Stimulated activated CD4-positive, alpha-beta T cell treated with anti-CD3 and anti-CD28 coated beads, Interleukin-4, amount 100 ng/mL, for 48 hours (primary cell): ENCODE measurements around the gene DDC.

Experiments
- DNase-seq, 2 donors: peaks; one replicate each; pipeline ENCODE4 v3.0.0-alpha.2; 2020; ENCODE audit warnings: low read depth in 2 of 2

The DDC gene

DNA sequence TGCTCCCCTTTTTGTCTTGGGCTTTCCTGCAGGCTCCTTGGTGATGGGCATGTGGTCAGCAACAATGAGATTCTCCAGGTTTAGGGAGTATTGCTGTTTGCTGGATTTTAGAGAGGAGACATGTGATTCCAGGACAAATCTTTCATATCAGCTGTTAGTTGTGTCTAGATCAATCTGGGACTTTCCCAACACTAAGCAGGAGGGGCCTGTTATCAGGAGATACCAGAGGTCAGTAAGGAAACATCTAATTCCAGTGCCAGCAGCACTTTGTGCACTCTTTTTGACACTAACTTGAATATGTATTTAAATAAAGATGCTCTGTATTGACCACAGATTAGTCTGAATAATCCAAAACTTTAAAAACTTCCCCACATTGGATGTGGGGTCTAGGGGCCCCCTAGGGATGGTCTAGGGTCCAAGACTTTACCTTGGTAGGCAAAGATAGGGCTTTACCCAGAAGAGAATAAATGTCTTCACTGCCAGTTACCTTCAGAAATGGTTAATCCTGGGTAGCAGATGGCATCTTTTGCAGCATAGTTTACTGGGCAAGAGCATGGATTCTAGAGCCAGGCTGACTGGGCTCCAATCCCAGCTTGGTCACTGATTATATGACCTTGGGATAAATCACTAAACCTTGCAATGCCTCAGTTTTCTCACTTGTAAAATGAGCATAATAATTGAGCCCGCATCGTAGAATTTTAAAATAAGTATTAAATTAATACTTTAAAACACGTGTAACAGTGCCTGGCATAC is 108.7 kb downstream of the DDC start:
- no peak for DNase-seq

GRCh38 chr7:50455658-50456057 is 109.5 kb downstream of the DDC start:
- no peak for DNase-seq

GRCh38 chr7:50454968-50455367 is 110.2 kb downstream of the DDC start:
- DNase-seq: no peak

GRCh38 chr7:50450590-50451032 is 114.6 kb downstream of the DDC start:
- DNase-seq: peak in 1 of 2 donors; percentile 20

DNA sequence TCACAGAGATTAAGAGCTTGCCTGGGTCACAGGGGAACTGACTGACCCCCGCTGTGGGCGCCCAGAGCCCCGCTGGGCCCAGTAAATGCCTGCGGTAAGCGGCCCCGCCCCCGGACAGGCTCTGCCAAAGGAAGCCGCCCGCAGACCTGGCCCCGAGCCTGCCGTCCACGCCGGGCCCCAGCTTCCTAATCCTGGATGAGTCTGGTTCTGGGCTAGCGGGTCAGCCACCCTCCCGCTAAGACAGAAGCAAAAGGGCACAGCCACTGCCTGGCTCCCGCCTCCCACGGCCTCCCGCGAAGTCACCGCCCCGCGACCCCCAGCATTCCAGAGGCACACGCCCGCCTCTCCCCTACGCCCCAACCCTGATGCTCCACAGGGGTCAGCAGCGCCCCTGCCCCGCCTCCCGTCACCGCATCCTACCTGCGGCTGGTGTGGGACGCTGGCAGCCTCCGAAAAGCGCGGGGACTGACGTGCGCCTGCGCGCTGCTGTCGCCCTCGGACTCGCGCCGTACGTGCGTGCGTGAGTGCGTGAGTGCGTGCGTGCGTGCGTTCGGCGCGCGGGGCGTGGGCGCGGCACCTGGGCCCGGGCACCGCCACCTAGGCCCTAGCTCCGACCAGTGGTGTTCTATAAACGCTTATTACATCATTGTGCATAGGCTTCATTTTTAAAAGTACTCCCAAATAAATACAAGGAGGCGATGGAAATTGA is 115.2 kb downstream of the DDC start, which contains the start of gene FIGNL1:
Gene FIGNL1, minus strand, starts transcription at position 470 of the 709 bp plus-strand sequence. CDS start 3,063 bp downstream, outside the sequence.
- peak; percentile 78 to 81 for DNase-seq

DNA sequence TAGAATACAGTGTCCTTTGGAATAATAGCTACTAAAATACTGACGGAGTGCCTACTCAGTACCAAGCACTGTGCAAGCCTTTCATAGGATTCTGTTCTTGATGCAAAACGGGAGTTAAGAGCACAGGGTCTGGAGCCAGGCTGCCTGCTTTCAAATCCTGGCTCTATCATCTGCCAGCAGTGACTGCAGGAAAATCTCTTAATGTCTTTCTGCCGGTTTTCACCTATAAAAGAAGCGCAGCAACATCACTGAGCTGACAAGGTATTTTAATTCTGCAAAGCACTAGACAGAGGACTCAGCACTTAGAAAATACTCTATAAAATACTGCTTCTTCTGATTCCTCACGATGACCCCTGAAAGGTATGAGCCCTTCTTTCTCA is 115.7 kb downstream of the DDC start:
- no peak for DNase-seq

- DNase-seq: no peak
Measured at GRCh38 chr7:50448823-50449222, 116.4 kb downstream of the DDC start.

DNA sequence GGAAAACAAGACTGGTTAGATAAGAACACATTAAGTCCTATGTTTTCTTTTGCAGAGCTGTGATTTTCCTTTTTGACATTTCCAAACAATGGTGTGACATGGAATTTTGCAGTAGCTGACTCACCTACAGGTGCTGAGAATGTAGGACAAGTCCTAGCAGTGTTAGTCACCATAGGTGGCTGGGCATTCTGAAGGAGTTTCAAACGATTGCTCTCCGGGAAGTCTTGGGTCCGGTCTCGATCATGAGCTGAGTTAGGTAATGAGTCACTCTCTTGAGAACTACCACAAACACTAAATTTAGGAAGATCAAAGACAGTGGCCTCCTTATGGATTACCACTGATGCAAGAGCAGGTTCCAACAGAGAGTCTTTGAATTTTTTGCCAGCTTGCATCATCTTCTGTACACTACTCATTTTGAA is 118.7 kb downstream of the DDC start:
- no peak for DNase-seq

- no peak for DNase-seq
Measured at GRCh38 chr7:50436133-50436806, 128.9 kb downstream of the DDC start.

DNA sequence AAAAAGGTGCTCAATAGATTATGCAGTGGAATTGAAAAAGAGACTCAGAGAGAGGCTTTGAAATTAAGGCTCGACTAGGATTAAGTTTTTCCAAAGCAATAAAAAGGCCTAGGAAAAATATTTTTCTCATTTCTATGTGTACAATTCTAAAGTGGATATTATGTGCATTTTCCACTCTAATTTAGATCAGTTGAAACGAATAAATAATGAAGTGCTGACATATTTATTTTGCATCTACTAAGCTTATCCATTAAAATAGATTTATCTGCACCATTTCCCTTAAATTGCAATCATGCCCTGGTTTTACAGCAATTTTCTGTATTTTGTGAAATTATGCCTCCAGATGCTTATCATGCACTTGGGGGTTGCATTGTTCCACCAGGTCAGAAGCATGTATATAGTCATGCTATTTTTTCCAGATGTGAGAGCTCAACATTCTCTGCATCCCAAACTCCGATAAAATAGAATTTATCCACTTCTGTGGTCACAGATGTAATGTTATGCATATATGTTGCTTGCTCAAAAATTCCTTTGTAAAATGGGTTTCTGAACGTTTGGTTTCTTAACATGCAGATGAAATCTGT is 133.4 kb downstream of the DDC start:
- no peak for DNase-seq

DNA sequence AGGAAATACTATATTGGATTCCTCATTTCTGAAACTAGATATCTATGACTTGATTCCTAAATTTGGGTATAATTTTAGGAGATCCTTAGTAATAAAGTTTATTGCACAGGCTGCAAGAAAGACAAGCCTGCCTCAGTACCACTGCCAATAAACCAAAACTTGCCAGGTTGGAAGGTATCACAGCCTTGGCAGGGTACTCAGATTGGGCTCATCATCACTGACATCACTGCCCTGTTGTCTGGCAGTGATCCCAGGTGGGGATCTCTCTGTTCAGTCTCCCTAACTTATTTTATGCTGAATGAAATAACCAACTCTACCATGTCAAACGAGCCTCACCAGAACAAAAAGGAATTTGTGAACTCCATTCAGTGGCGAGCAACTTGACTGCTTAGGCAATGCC is 133.9 kb downstream of the DDC start:
- DNase-seq: no peak

GRCh38 chr7:50428911-50429310 is 136.3 kb downstream of the DDC start:
- DNase-seq: no peak

DNA sequence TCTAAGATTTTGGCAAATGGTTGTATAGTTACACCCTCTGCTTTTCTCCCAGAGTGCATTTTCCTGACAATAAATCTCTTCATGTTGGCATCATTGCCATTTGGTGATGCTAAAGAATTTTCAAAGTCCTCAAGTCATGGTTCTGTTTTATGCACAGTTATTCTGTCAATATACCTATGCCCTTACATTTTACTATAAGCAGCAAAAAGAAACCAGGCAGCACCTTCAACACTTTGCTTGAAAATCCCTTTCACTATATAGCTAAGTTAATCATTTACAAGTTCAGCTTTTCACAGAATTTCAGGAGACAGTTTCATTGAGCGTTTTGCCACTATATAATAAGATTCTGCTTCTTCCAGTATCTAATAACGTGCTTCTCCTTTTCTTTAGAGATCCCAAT is 137.7 kb downstream of the DDC start:
- no peak for DNase-seq

DNA sequence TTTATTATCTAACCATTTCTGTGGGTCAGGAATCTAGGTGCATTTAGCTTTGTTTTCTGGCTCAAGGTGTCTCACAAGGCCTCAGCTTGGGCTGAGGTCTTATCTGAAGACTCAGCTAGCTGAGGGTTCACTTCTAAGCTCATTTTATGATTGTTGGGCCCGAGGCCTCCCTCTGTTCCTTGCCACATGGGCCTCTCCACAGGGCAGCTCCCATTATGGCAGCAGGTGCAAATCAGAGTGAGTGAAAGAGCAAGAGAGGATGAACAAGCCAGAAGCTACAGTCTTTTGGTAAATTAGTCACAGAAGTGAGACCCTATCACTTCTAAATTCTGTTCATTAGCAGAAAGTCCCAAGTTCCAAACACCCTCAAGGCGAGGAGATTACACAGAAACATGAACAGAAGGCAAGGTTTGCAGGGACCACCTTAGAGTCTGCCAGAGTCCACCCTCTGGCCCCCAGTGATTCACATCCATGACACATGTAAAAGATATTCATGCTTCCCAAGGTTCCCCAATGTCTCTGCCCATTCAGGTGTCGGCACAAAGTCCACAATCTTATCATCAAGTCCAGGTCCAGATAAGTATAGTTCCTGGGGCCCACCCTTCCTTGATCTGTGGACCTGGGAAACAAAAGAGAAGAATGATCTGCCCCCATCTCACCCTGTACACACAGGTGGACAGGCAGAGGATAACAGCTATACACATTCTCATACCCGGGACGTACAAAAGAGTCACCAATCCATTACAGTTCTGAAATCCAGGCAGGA is 138.7 kb downstream of the DDC start:
- no peak for DNase-seq

DNA sequence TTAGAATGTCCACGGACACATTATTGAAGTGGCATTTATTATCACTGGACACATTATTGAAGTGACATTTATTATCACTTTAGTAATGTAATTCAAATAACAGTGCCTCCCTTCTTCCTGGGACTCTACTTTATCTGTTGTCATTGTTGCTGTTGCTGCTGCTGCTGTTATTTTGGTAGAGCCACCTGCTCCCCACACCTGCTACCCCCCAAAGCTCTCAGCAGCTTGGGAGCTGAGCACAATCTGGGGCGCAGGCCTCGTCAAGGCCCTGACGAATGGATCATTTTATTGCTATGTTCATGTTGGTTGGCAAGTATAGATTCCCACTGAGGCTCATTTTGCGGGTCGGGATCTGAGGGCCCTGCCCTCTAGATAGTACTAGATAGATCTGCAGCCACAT is 139.9 kb downstream of the DDC start:
- DNase-seq: no peak

- DNase-seq: no peak
Measured at GRCh38 chr7:50423860-50424259, 141.3 kb downstream of the DDC start.

DNA sequence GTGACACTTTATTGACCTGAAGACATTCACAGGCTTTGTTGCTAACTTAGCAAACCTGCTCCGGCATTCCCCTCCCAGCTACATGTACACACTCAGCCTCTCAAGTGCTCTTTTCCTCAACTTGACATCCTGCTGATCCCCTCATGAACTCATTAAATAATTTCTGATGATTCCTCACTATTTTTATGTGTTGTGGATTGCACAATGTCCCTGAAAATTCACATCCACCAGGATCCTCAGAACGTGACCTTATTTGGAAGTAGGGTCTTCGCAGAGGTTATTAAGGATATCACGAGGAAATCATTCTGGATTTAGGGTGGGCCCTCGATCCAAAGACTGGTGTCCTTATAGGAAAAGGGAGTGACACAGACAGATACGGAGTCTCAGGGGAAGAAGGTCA is 142.3 kb downstream of the DDC start:
- no peak for DNase-seq

DNA sequence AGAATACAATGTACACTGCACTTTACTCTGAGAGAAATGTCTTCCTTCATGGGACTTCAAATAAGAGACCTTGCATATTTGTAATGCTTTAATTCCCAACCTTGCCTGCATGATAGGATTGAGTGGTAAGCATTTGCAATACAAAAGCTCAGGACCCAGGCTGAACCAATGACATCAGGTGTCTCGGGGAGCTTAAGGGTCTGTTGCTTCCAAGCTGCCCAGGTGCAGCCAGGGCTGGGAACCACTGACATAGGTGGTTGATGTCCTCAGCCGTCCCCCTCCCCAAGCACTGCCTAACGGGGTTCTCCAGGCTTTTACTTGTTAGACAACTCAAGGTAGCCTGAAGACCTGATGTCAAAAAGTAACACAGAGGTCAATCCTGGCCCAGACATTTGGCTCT is 144.2 kb downstream of the DDC start:
- no peak for DNase-seq

- DNase-seq: no peak
Measured at GRCh38 chr7:50418526-50419290, 146.5 kb downstream of the DDC start.

- peak; percentile 60 to 73 for DNase-seq
Measured at GRCh38 chr7:50418086-50418515, 147.1 kb downstream of the DDC start.
